NB4 (cell line): Measurements from ENCODE around the gene TSEN34.

Source experiments
- CTCF ChIP-seq: IDR thresholded peaks from one replicate; pipeline ENCODE4 v1.5.1; 2012; ENCODE audit warnings: low read depth, low read length
- MAX ChIP-seq: IDR thresholded peaks from 2 replicates; pipeline ENCODE4 v1.6.1; 2011; ENCODE audit warnings: low read depth, low read length
- MYC ChIP-seq: IDR thresholded peaks from 2 replicates; pipeline ENCODE4 v1.6.1; 2011; ENCODE audit warnings: low read depth, low read length
- POLR2A ChIP-seq: IDR thresholded peaks from 2 replicates; pipeline ENCODE4 v1.6.1; 2011; ENCODE audit warnings: mild to moderate bottlenecking; ENCODE audit not compliant: insufficient read length; ENCODE audit errors: extremely low read depth

- no peak for TF ChIP-seq CTCF
- TF ChIP-seq POLR2A = no peak
- no peak for TF ChIP-seq MYC
- no peak for TF ChIP-seq MAX
Measured at GRCh38 chr19:54178581-54179261, 12.4 kb upstream of the TSEN34 start.
